NCI-H2107 treated with DMSO at 0.1 percent for 48 hours (cell line): ENCODE results near the gene DUSP16.
A peak's percentile ranks its signal among the peaks of the same experiment; 100 is the strongest.

Experiments
- DNase-seq: peaks from one replicate; lab custom pipeline; 2025; ENCODE audit not compliant: unreplicated experiment; lab: John Stamatoyannopoulos, UW

Gene DUSP16

GRCh38 chr12:12499909-12500604, 62.6 kb downstream of the DUSP16 start:
- peak; percentile 17 for DNase-seq

GRCh38 chr12:12498210-12498609, 64.5 kb downstream of the DUSP16 start:
- DNase-seq = no peak

- no peak for DNase-seq
Observed at GRCh38 chr12:12495536-12495935, 67.1 kb downstream of the DUSP16 start.

GRCh38 chr12:12492547-12492946, 70.1 kb downstream of the DUSP16 start:
- no peak for DNase-seq

GRCh38 chr12:12491606-12492005, 71.1 kb downstream of the DUSP16 start:
- DNase-seq = no peak

- DNase-seq = no peak
Observed at GRCh38 chr12:12488823-12489550, 73.7 kb downstream of the DUSP16 start.

- DNase-seq = no peak
Observed at GRCh38 chr12:12488296-12488695, 74.4 kb downstream of the DUSP16 start.

GRCh38 chr12:12487490-12487889, 75.2 kb downstream of the DUSP16 start:
- no peak for DNase-seq

- no peak for DNase-seq
Observed at GRCh38 chr12:12486661-12487240, 75.9 kb downstream of the DUSP16 start.

GRCh38 chr12:12483438-12483837, 79.2 kb downstream of the DUSP16 start:
- DNase-seq = no peak

GRCh38 chr12:12482959-12483358, 79.7 kb downstream of the DUSP16 start:
- peak; percentile 54 for DNase-seq

GRCh38 chr12:12482150-12482761, 80.4 kb downstream of the DUSP16 start:
- no peak for DNase-seq

- DNase-seq = no peak
Observed at GRCh38 chr12:12481631-12482030, 81.0 kb downstream of the DUSP16 start.

GRCh38 chr12:12480074-12480473, 82.6 kb downstream of the DUSP16 start:
- no peak for DNase-seq

- DNase-seq = no peak
Observed at GRCh38 chr12:12477532-12477890, 85.2 kb downstream of the DUSP16 start.

GRCh38 chr12:12476857-12477531, 85.7 kb downstream of the DUSP16 start:
- DNase-seq = no peak

GRCh38 chr12:12474931-12475795, 87.5 kb downstream of the DUSP16 start:
- no peak for DNase-seq

GRCh38 chr12:12474471-12474928, 88.2 kb downstream of the DUSP16 start:
- no peak for DNase-seq

- DNase-seq = no peak
Observed at GRCh38 chr12:12473223-12473622, 89.4 kb downstream of the DUSP16 start.
